Lower leg skin (tissue), 4 donors: ENCODE results near the gene GMCL2. TPM values are rescaled to one million over a fixed set of nuclear protein-coding genes. Genes with fewer than 3 reads are reported as not detected.

Source experiments
- DNase-seq, 2 donors: peaks; one replicate each; pipeline ENCODE4 v3.0.0-alpha.2; 2019; ENCODE audit warnings: low spot score in 2 of 2
- H3K4me3 ChIP-seq: fragments of 200-600 bp; sonication (generic); 2 replicates; pipeline ENCODE4 v1.5.1; 2017; ENCODE audit warnings: mild to moderate bottlenecking, low read depth; ENCODE audit not compliant: poor library complexity, severe bottlenecking
- CTCF ChIP-seq, 3 donors: fragments of 450-650 bp; IDR thresholded peaks; one replicate each; pipeline ENCODE4 v1.5.1; 2016; ENCODE audit warnings: antibody characterized with exemption in 3 of 3, mild to moderate bottlenecking in 3 of 3, moderate library complexity in 2 of 3
- POLR2A ChIP-seq, 2 donors: fragments of 450-650 bp; IDR thresholded peaks; one replicate each; pipeline ENCODE4 v1.6.1; 2016 to 2017; ENCODE audit warnings: antibody characterized with exemption in 2 of 2, mild to moderate bottlenecking in 1 of 2, moderate library complexity in 1 of 2
- WGBS, 2 donors: methylation state at CpG; one replicate each; pipeline ENCODE4 v1.1.5; 2018; 5-methylcytosine and 5-hydroxymethylcytosine counted together
- intact Hi-C: fragments of 100-400 bp; cut with DNase I; formaldehyde crosslinking; loops from one replicate; pipeline ENCODE4 v1.15.0; 2023; ENCODE audit warnings: low total_unique reads
- total RNA-seq, 4 donors: library from RNA; depleted of rRNA; stranded (reverse); fragments of >200 nt; gene quantifications; one replicate each; pipeline ENCODE4 v1.1.0, GENCODE V29; 2016

Gene GMCL2
- total RNA-seq, 4 donors from 2014 or later = not detected

DNA sequence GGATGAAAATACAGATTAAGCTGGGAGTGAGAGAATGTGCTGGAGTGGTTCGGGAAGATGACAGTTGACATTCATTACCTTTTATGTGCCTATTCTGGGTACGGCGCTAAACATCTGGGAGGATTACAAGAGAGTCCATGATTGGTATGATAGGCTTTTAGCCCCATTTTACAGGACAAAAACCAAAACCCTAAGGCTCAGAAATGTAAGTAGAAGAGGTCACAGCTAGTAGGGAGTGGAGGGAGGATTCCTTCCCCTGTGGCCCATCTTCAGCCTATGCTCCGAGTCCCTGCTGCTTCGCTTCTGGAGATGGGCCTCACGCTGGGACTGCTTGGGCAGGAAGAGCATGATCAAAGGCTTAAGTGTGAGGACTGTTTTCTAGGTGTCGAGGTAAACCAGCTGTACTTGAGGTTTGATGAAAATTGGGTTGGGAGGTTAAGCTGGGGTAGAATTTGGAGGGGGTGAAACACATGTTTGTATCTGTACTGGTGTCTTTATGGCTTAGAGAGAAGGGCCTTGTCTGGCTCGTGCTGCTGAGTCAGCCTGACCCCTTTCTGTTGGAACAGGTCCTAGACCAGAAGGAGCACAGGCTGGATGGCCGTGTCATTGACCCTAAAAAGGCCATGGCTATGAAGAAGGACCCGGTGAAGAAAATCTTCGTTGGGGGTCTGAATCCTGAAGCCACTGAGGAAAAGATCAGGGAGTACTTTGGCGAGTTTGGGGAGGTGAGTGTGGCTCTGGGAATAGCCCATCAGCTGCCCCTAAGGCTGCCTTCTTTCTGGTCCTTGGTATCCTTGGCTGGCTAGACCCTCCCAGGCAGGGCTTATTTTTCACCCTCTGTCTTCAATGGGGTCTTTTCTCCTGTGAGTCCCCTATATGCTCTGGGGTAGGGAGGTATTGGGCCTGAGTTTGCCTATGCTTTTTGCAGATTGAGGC lies 19.3 kb upstream of the GMCL2 start:
- no peak overlapping the region for H3K4me3 ChIP-seq
- DNase-seq = no peak
- TF ChIP-seq POLR2A (IDR thresholded peaks at IDR 0.05) = no peak
- no peak for TF ChIP-seq CTCF (IDR thresholded peaks at IDR 0.05)
- intact Hi-C loops = no loop called here
- WGBS, 2 donors = 52 to 53% methylated on average over 12 of the region's 12 CpGs

GRCh38 chr5:178205749-178206047 lies 18.5 kb upstream of the GMCL2 start:
- no peak for TF ChIP-seq POLR2A (IDR thresholded peaks at IDR 0.05)
- TF ChIP-seq CTCF (IDR thresholded peaks at IDR 0.05) = no peak

GRCh38 chr5:178204935-178205748 lies 18.0 kb upstream of the GMCL2 start:
- WGBS, 2 donors = 0 to 1% methylated on average over 5 to 23 of the region's 90 CpGs
- H3K4me3 ChIP-seq = peak overlapping the region; percentile 97
- TF ChIP-seq CTCF (IDR thresholded peaks at IDR 0.05) (no peak), POLR2A (IDR thresholded peaks at IDR 0.05) (no peak)
- intact Hi-C loops = no loop called here
- DNase-seq = peak; percentile 78 to 96

More at GRCh38 chr5:178205749-178206047, 18.5 kb upstream of the GMCL2 start:
- WGBS, 2 donors = 8 to 13% methylated on average over 5 of the region's 5 CpGs
- intact Hi-C loops = no loop called here
- no peak for DNase-seq
- peak overlapping the region; percentile 97 for H3K4me3 ChIP-seq

- peak within 1 kb of the TSS; percentile 97 for H3K4me3 ChIP-seq
- peak; percentile 95 to 100 for DNase-seq
- 0 to 1% methylated on average over 7 to 90 of the region's 96 CpGs for WGBS, 2 donors
- TF ChIP-seq CTCF (IDR thresholded peaks at IDR 0.05) (no peak), POLR2A (IDR thresholded peaks at IDR 0.05) (peak in 1 of 2 donors; percentile 96)
- intact Hi-C loops = no loop called here
Measured at GRCh38 chr5:178204182-178204934, 17.2 kb upstream of the GMCL2 start, which contains the start of gene HNRNPAB. Gene HNRNPAB, plus strand, starts transcription at chr5:178204533. Its CDS starts 305 bp downstream, at chr5:178204838.

DNA sequence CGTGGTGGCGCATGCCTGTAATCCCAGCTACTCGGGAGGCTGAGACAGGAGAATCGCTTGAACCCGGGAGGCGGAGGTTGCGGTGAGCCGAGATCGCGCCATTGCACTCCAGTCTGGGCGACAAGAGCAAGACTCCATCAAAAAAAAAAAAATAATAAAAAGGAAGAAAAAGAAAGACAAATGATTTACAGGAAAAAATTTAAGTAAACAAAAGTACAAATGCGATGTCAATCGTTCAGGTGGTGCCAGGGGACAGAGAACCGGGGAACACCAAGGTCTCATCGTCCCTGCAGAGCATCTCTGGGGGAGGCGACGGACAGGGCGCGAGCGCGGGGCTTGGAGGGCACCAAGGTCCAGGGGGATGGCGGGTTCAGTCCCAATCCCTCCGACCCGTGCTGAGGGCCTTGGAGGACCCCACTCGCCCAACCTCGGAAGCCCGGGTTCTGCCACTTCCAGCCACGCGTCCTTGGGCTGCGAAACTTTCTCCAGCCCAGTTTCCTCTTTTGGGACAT lies 16.6 kb upstream of the GMCL2 start:
- intact Hi-C loops = no loop called here
- WGBS, 2 donors = 25 to 26% methylated on average over 27 to 30 of the region's 30 CpGs
- DNase-seq = no peak
- H3K4me3 ChIP-seq = peak overlapping the region; percentile 37
- TF ChIP-seq CTCF (IDR thresholded peaks at IDR 0.05) (no peak), POLR2A (IDR thresholded peaks at IDR 0.05) (no peak)
